HG03060 (cell line): Measurements from ENCODE around the gene ALOX5.
"Not testable (repeated sequence)": the region's sequence is repeated elsewhere in the genome, so short reads cannot be mapped to it uniquely, and the experiment has no call there.

Experiments used
- ATAC-seq: cut with Tn5 transposase; IDR thresholded peaks from one replicate; pipeline ENCODE4 v1.9.1; 2021; ENCODE audit warnings: low read depth, moderate number of reproducible peaks; ENCODE audit not compliant: unreplicated experiment

Gene ALOX5

DNA sequence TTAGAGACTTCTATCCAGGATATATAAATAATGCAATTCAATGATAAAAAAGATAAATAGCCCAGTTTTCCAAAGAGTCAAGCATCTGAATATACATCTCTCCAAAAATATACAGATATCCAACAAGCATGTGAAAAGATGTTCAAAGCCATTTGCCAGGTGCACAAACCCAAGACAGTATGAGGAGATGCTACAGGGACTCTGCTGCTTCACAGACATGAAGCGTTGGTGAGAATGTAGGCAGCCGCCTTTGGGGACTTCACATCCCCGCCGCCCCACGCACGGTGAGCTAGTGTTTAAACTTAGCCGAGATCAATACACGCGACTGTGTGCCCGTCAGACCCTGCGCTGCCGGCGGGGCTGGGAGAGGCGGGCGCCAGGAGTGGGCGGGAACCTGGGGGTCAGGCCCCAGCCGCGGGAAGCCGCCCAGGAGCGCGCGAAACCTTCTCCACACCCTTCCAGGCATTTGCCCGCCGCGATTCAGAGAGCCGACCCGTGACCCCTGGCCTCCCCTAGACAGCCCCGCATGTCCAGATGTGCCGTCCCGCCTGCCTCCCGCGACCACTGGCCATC lies 927 bp upstream of the ALOX5 start:
- no peak for ATAC-seq

- no peak for ATAC-seq
Observed at GRCh38 chr10:45374350-45375052, 485 bp downstream of the ALOX5 start.

DNA sequence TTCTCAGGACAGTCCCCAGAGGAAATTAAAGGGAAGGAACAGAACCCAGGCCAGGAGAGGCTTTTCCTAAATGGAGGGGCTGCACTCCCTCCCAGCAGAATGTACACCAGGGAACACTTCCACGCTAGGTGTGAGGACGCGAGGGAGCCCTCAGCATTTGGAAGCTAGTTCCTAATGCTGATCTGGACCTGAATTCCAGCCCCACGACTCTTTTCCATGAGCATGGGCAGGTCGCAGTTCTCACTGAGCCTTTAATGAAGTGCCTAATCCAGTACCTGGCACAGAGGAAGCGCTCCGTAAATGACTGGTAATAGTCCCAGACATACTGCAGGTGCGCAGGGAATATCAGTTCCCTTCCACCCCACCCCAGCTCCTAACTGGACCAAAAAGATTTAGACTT lies 1.1 kb downstream of the ALOX5 start:
- no peak for ATAC-seq

DNA sequence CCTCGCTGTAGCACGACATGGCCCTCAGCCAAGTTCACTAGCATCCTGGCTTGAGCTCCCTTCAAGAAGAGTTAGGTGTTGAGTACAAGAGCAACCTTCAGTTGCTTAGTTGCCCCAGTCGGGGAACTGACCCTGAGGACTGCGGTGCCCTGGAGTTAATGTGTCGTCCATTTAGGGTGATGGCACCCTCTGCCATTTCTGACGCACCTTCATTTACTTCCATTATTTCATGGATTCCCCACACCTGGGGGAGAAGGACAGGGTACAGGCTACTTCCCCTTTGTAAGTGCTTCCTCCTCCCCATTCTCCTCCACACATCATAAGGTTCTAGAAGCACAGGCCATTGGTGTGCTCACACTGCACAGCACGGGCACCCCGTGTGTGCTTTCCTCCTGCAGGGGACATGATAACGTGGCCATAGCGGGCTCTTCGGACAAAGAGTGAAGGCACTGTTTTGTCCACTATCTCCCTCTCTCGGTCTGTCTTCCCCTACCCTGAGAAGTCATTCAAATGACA lies 1.8 kb downstream of the ALOX5 start:
- ATAC-seq, result no peak

- ATAC-seq, result no peak
Observed at GRCh38 chr10:45376371-45376801, 2.4 kb downstream of the ALOX5 start.

DNA sequence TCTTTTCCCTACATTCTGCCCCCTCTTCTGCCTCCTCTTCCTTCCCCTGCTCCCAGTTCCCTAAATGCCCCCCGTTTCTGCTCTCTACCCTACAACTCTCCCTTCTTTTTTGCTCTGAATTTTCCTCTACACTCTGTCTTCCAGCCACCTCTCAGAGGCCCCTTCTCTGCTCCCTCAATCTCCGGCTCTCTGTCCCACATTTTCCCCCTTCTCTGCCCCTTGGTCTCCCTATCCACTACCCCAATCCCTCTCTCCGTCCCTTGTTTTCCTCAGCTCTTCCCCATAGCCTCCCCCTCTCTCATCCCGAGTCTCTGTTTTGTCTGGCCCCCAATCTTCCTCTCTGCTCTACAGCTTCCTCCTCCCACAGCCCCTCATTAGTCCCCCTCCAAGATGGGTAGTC lies 3.3 kb downstream of the ALOX5 start:
- no peak for ATAC-seq

DNA sequence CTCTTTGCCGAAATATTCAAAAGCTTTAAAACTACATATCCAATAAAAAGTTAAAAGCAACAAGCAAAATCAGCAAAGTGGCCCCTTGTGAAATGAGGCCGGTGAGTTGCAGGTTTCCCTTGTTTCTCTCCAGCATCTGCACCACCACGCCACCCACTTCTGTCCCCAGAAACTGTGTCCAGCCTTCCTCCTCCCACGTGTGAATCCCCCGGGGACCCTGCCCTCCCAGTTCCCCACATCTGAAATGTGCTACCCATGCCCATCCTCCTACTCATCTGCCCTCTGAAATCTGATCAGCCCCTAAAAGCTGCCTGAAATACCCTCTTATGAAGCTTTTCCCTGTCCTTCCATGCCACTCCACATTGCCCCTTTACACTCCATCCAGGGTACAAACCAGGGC lies 3.8 kb downstream of the ALOX5 start:
- no peak for ATAC-seq

DNA sequence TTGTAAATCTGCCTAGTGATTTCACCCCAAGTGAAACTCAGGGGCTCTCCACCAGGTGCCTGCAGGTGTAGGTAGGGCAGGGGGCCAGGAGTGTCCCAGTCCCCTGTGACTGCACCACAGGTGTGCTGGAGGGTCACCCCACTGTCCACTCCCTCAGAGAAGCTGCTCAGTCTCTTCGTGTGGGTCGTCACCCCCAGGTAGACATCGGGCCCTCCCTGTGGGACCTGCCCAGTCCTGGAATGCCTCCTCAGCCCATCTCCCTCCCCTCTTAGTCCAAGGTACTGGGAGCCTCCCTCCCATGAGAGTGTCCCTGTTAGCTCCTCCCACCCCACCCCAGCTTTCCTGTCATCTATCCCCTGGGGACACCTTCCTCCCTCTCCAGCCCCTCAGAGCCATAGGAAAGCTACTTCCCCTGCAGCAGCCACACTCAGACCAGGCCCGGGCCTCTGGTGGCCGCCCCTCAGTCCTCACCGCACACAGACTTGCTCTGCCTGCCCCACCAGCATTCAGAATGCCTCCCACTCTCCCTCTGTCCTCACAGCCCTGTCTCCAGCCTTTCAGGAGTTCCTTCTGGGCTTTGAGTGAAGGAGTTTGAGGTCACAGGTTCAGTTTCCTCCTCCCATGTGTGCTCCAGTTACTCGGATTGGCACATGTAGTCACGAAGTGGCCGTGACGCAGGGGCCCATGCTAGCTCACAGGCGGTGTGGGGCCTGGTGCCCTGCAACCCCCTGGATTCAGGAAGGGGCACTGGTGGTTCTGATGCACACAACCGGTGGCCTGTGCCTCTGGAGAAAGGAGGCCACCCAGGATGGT lies 5.1 kb downstream of the ALOX5 start:
- no peak for ATAC-seq

DNA sequence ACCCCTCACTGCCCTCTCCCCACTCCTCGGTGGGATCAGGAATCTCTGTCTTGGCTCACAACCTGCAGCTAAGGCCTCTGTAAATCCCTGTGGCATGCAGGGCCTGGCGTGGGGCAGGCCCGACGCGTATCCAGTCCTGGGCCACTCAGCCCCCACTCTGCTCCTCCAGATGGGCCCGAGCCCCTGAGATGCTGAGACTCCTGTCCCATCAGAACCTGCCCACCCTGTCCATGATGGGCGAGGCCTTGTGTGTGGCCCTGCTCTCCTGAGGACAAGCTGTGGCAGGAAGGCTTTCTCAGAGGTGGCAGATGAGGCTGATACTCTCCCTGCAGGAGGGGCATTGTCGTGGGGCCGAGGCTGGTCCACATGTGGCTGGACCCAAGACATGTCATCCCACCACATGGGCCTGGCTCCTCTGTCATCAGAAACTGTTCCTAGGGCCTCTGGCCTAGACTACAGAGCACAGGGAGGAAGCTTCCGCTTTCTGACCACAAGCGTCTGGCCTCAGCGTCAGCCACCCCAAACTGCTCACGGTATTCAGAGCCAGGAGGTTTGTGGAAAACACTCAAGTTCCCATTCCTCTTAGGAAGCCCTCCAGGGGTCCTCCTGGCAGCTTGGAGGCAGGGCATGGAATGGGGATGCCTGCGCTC lies 6.0 kb downstream of the ALOX5 start:
- ATAC-seq, result no peak

DNA sequence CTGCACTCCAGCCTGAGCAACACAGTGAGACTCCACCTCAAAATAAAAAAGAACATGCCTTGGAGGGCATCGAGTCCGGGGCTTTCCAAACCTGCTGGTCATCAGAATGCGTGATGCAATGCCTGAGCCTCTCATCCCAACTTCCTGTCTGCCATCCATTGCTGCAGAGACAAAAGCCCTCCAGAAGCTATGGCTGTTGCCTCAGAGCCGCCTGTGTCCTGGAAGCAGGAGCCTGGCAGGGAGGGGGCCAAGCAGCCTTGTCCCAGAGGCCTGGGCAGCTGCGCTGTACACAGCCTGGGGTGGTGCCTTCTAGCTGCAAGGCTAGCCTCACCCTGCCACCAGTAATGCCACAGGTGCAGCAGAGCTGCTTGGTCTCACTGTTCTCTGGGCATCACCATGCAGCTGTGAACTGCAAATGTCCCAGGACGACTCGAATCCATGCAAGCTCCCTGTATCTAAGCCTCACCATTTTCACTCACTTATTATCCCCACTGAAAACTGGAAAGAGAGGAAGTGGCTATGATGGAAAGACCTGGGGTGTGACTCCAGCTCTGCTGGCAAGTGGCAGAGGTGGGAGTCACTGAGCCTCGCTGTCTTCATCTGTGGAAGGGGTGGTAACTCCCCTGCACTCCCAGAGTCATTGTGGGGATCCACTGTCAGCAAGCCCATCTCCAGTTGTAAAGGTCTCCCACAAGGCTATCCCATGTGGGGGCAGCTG lies 7.0 kb downstream of the ALOX5 start:
- ATAC-seq, result no peak

GRCh38 chr10:45382591-45382990 lies 8.6 kb downstream of the ALOX5 start:
- no peak for ATAC-seq

- no peak for ATAC-seq
Observed at GRCh38 chr10:45383682-45384330, 9.8 kb downstream of the ALOX5 start.

DNA sequence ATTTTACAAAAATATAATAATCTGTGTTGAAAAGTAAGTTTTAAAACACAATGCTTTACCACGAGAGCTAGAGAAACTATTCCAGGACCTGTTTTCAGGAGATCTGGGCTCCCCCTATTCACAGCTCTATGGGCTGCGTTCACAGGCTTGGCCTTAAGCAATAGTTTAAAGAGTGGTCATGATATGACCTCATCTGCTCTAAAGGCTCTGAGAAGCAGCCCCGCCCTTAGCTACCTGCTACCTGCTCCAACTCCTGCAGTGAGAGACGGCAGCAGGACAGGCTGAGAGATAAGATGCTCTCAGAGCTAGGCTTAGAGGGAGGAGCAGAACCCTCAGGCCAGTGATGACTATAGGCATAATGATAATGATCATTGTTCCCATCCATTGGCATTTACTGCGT lies 12.6 kb downstream of the ALOX5 start:
- ATAC-seq, result no peak

- no peak for ATAC-seq
Observed at GRCh38 chr10:45387096-45387893, 13.3 kb downstream of the ALOX5 start.

DNA sequence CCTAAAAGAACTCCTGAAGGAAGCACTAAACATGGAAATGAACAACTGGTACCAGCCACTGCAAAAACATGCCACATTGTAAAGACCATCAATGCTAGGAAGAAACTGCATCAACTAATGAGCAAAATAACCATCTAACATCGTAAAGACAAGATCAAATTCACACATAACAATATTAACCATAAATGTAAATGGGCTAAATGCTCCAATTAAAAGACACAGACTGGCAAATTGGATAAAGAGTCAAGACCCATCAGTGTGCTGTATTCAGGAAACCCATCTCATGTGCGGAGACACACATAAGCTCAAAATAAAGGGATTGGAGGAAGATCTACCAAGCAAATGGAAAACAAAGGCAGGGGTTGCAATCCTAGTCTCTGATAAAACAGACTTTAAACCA lies 15.7 kb downstream of the ALOX5 start:
- ATAC-seq, result not testable (repeated sequence)

DNA sequence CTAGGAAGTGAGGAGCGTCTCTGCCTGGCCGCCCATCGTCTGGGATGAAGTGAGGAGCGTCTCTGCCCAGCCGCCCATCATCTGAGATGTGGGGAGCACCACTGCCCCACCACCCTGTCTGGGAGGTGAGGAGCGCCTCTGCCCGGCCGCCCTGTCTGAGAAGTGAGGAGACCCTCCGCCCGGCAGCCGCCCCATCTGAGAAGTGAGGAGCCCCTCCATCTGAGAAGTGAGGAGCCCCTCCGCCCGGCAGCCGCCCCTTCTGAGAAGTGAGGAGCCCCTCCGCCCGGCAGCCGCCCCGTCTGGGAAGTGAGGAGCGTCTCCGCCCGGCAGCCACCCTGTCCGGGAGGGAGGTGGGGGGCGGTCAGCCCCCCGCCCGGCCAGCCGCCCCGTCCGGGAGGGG lies 17.6 kb downstream of the ALOX5 start:
- ATAC-seq, result not testable (repeated sequence)

GRCh38 chr10:45395554-45395953 lies 21.5 kb downstream of the ALOX5 start:
- no peak for ATAC-seq

DNA sequence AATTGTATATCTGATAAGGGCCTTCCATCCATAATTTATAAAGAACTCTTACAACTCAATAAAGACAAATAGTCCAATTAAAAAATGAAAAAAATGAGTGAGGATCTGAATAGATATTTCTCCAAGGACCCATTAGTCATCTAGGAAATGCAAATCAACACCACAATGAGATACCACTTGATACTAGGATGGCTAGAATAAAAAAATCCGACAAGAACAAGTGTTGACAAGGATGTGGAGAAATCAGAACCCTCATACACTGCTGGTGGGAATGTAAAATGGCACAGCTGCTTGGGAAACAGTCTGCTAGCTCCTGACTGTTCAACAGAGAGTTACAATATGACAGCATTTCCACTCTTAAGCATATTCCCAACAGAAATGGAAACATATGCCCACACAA lies 24.6 kb downstream of the ALOX5 start:
- no peak for ATAC-seq

- no peak for ATAC-seq
Observed at GRCh38 chr10:45399113-45399512, 25.1 kb downstream of the ALOX5 start.
